HG03571 (cell line): ENCODE measurements around the gene SNX9.

Source experiments
- ATAC-seq: cut with Tn5 transposase; IDR thresholded peaks from one replicate; pipeline ENCODE4 v1.9.1; 2021; ENCODE audit not compliant: unreplicated experiment

Gene SNX9

DNA sequence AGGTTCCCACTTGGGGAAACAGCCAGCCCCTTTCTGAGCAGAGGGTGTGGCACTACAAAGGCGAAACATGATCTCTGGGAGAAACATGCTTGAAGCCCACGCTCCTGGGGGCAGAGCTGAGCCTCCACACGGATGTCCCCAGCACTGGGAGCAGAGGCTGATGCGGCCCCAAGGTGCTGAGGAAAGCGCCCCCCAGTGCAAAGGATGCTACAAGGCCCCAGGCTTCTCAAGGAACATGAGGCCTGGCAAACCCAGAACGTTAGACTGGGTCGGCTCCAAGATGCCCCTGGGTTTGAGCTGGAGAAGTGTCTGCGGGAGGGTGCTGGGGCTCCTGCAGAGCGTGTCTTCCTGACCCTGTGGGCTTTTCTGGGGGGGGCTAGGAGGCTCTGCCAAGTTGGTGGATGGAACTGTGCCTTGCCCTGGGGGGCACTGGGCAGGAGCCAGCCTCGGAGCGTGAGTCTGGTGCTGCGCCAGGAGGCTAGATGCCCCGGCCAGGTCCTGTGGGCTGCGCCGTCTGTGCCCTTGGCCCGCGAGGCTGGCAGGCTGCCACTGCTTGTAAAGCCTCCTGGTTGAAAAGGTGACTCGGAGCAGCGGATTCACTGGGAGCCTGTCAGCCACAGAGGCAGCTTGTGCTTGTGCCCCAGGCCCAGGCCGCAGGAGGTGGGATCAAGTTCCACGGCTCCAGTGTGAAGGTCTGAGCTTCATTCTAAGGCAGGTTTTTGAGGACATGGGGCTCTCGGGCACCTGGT lies 166.7 kb downstream of the SNX9 start:
- ATAC-seq, result no peak

DNA sequence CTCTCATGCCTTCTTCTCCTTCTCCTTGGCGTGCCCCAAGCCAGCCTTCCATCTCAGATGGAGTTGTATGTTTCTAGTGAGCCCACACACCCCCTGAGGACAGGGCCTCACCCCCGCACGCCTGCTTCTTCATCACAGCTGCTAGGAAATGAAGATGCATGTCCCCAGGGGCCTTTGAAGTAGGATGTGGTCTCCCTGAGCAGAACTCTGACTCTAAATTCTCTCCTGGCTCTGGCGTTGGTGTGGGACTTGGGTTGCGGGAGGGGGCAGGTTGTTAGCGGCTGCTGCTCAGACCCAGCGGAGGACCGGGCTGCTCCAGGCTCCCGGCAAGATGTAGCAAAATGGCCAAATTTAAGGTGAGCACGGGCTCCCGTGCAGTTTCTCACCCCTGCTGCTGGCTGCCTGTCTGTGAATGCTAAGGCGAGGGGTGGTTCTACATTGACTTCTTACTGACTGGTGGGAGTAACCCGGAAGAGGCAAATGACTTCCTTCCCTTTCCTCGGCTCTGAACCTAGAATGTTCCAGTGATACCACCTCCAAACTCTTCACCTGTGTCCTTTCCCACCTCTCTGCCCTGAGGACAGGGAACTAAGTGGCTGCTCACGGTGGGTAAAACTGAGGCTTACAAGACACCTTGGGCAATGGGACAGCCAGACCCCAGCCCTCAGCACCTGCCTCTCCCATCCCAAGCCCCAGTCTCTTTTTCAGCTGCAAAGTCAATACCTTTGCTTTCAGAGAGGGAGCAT lies 167.4 kb downstream of the SNX9 start:
- ATAC-seq, result no peak

DNA sequence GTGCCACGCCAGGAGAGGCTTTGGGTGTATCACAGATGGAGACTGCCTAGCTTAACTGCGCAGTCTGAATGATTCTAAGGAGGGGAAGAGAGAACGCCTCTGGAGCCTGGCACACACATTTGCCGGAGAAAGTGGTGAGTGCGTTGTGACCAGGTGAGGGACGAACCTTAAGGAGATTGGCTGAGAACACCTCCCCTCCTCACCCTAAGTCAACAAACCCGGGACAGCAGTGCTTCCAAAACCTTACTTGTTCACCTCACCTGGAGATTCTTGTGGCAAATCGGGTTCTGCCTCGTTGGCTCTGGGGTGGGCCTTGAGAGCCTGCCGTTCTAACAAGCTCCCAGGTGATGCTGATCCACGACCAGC lies 168.0 kb downstream of the SNX9 start:
- ATAC-seq, result no peak

DNA sequence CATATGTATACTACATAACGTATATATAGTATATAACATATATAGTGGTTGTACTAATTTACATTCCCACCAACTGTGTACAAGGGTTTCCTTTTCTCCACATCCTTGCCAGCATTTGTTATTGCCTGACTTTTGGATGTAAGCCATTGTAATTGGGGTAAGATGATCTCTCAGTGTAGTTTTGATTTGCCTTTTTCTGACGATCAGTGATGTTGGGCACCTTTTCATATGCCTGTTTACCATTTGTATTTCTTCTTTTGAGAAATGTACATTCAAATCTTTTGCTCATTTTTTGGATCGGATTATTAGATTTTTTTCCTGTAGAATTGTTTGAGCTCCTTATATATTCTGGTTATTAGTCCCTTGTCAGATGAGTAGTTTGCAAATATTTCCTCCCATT lies 170.0 kb downstream of the SNX9 start:
- ATAC-seq, result no peak

DNA sequence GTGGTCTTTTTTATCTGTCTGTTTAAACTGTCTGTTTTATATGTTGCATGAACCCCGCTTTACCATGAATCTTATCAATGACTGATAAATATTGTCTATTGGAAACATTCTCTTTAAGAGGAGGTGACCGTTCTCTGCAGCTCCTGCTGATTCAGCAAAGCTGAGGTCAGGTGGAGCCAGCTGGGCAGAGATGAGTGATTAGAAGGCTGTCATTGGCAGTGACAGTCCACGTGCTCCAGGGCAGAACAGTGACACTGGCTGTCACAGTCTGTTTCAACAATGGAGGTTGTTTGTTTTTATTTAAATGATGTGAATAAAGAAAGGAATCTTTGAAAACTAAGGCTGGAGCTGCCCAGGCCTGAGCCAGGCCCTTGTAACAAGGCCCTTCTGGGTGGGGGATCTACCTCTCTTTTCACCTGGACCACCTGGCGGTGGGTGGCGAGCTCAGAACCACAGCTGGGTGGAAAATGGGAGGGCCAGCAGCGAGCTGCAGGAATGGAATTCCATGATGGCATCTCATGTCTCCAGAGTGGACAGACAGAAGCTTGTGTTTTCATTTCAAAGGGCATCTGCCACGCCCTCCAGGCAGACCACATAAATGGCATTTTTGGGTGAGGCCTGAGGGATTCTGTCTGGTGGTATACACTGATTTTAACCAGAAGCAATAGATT lies 171.2 kb downstream of the SNX9 start:
- ATAC-seq, result no peak
